HEK293 (cell line): ENCODE data around the gene CDH23.

Experiments
- CTCF ChIA-PET: fragments of 350-600 bp; formaldehyde crosslinking; extraction: SDS; loops from one replicate; lab custom pipeline; 2021; ENCODE audit warnings: antibody characterized with exemption; lab: Yijun Ruan, JAX
- POLR2A ChIA-PET: fragments of 300-600 bp; formaldehyde crosslinking; extraction: SDS; loops from one replicate; lab custom pipeline; 2020; ENCODE audit warnings: antibody characterized with exemption, inconsistent platforms; lab: Yijun Ruan, JAX
- H3K27ac ChIP-seq: fragments of 200-500 bp; sonication (Bioruptor generic); 2 replicates; pipeline ENCODE4 v1.5.1; 2014; ENCODE audit warnings: low read depth, low read length, control low read depth, inconsistent platforms; ENCODE audit errors: extremely low read depth
- H3K36me3 ChIP-seq, 2 experiments: fragments of 200-500 bp in 1 of 2; sonication (Bioruptor generic) in 1 of 2; 1 replicate in 1 of 2; 2 replicates in 1 of 2; pipeline ENCODE4 v1.5.1; 2014 to 2017; ENCODE audit warnings: inconsistent platforms in 2 of 2, low read length in 2 of 2; ENCODE audit not compliant: control insufficient read depth in 2 of 2, insufficient read depth in 1 of 2
- H3K4me1 ChIP-seq: fragments of 200-500 bp; sonication (Bioruptor generic); 2 replicates; pipeline ENCODE4 v1.5.1; 2014; ENCODE audit warnings: mild to moderate bottlenecking, low read length, inconsistent platforms; ENCODE audit not compliant: control insufficient read depth, insufficient read depth
- H3K4me3 ChIP-seq: 2 replicates; pipeline ENCODE4 v1.5.1; 2011; ENCODE audit warnings: low read depth, mild to moderate bottlenecking, control low read depth, low read length, moderate library complexity
- H3K9me3 ChIP-seq: fragments of 200-500 bp; sonication (Bioruptor generic); 2 replicates; pipeline ENCODE4 v1.5.1; 2014; ENCODE audit warnings: low read depth, low read length, inconsistent platforms; ENCODE audit not compliant: control insufficient read depth, insufficient read depth
- EGR2 ChIP-seq: fragments of 450-650 bp; formaldehyde crosslinking; IDR thresholded peaks from 2 replicates; pipeline ENCODE4 v1.5.1; 2016; ENCODE audit warnings: low read depth, missing biosample characterization, missing genetic modification characterization
- FEZF1 ChIP-seq: fragments of 450-650 bp; formaldehyde crosslinking; IDR thresholded peaks from 2 replicates; pipeline ENCODE4 v1.5.1; 2016; ENCODE audit warnings: missing biosample characterization, missing genetic modification characterization
- GLIS1 ChIP-seq: fragments of 450-650 bp; formaldehyde crosslinking; IDR thresholded peaks from 2 replicates; pipeline ENCODE4 v1.5.1; 2016; ENCODE audit warnings: missing biosample characterization, missing genetic modification characterization
- HOXA7 ChIP-seq: sonication (generic); formaldehyde crosslinking; IDR thresholded peaks from 2 replicates; pipeline ENCODE4 v1.8.1; 2022; ENCODE audit warnings: missing genetic modification reagents, borderline replicate concordance
- IKZF3 ChIP-seq: fragments of 450-650 bp; IDR thresholded peaks from 2 replicates; pipeline ENCODE4 v1.5.0; 2018; ENCODE audit warnings: missing biosample characterization, mild to moderate bottlenecking, missing genetic modification characterization, moderate library complexity
- OSR2 ChIP-seq: fragments of 450-650 bp; formaldehyde crosslinking; IDR thresholded peaks from 2 replicates; pipeline ENCODE4 v1.5.1; 2016; ENCODE audit warnings: missing biosample characterization, missing genetic modification characterization
- WT1 ChIP-seq: fragments of 450-650 bp; formaldehyde crosslinking; IDR thresholded peaks from 2 replicates; pipeline ENCODE4 v1.5.1; 2016; ENCODE audit warnings: missing biosample characterization, missing genetic modification characterization
- YY1 ChIP-seq: fragments of 450-650 bp; formaldehyde crosslinking; IDR thresholded peaks from 2 replicates; pipeline ENCODE4 v1.5.1; 2018; ENCODE audit warnings: missing biosample characterization, missing genetic modification characterization
- ZFP3 ChIP-seq: fragments of 450-650 bp; formaldehyde crosslinking; IDR thresholded peaks from 2 replicates; pipeline ENCODE4 v1.5.1; 2016; ENCODE audit warnings: low read depth, missing biosample characterization, missing genetic modification characterization
- ZNF155 ChIP-seq: fragments of 450-650 bp; formaldehyde crosslinking; IDR thresholded peaks from 2 replicates; pipeline ENCODE4 v1.5.1; 2016; ENCODE audit warnings: missing biosample characterization, missing genetic modification characterization
- ZNF184 ChIP-seq: fragments of 450-650 bp; IDR thresholded peaks from 2 replicates; pipeline ENCODE4 v1.5.1; 2018; ENCODE audit warnings: missing biosample characterization, mild to moderate bottlenecking, missing genetic modification characterization
- ZNF223 ChIP-seq: fragments of 450-650 bp; formaldehyde crosslinking; IDR thresholded peaks from 2 replicates; pipeline ENCODE4 v1.5.1; 2016; ENCODE audit warnings: missing biosample characterization, missing genetic modification characterization
- ZNF24 ChIP-seq: fragments of 450-650 bp; formaldehyde crosslinking; IDR thresholded peaks from 2 replicates; pipeline ENCODE4 v1.5.1; 2016; ENCODE audit warnings: missing biosample characterization, missing genetic modification characterization
- ZNF404 ChIP-seq: fragments of 450-650 bp; formaldehyde crosslinking; IDR thresholded peaks from 2 replicates; pipeline ENCODE4 v1.5.1; 2017; ENCODE audit warnings: missing biosample characterization, missing genetic modification characterization
- ZNF48 ChIP-seq: fragments of 450-650 bp; formaldehyde crosslinking; IDR thresholded peaks from 2 replicates; pipeline ENCODE4 v1.5.1; 2016; ENCODE audit warnings: missing biosample characterization, missing genetic modification characterization
- ZNF670 ChIP-seq: fragments of 450-650 bp; formaldehyde crosslinking; IDR thresholded peaks from 2 replicates; pipeline ENCODE4 v1.5.1; 2016; ENCODE audit warnings: missing biosample characterization, missing genetic modification characterization, low read depth
- ZNF707 ChIP-seq: fragments of 450-650 bp; formaldehyde crosslinking; IDR thresholded peaks from 2 replicates; pipeline ENCODE4 v1.5.1; 2016; ENCODE audit warnings: missing biosample characterization, missing genetic modification characterization
- ZNF76 ChIP-seq: fragments of 450-650 bp; formaldehyde crosslinking; IDR thresholded peaks from 2 replicates; pipeline ENCODE4; 2016; ENCODE audit warnings: low read depth, missing biosample characterization, missing genetic modification characterization, borderline replicate concordance
- TF ChIP-seq, protein P1 (sequence below): fragments of 450-650 bp; formaldehyde crosslinking; IDR thresholded peaks from 2 replicates; pipeline ENCODE4 v1.5.1; 2016; ENCODE audit warnings: missing biosample characterization, missing genetic modification characterization
- TF ChIP-seq, protein P2 (sequence below): fragments of 450-650 bp; formaldehyde crosslinking; IDR thresholded peaks from 2 replicates; pipeline ENCODE4 v1.5.1; 2016; ENCODE audit warnings: missing biosample characterization, missing genetic modification characterization
- TF ChIP-seq, protein P3 (sequence below): fragments of 450-650 bp; formaldehyde crosslinking; IDR thresholded peaks from 2 replicates; pipeline ENCODE4 v1.5.1; 2016; ENCODE audit warnings: missing biosample characterization, missing genetic modification characterization, low read depth
- TF ChIP-seq, protein P4 (sequence below): fragments of 450-650 bp; formaldehyde crosslinking; IDR thresholded peaks from 2 replicates; pipeline ENCODE4 v1.5.1; 2016; ENCODE audit warnings: missing biosample characterization, missing genetic modification characterization

Gene CDH23

DNA sequence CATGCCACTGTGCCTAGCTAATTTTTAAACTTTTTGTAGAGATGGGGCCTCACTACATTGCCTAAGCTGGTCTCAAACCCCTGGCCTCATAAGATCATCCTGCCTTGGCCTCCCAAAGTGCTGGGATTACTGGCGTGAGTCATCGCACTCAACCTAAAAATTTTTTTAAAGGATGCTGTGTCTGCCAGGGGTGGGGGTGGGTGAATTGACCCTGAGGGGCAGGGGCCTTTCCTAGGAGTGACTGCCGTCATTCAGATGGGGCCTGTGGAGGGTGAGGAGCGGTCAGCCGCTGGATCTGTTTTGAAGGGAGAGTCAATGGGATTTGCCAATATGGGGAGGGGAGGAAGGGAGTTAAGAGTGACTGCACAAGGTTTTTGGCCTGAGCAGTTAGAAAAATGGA, 233.4 kb downstream of the CDH23 start (continued):
- TF ChIP-seq, protein P1, sequence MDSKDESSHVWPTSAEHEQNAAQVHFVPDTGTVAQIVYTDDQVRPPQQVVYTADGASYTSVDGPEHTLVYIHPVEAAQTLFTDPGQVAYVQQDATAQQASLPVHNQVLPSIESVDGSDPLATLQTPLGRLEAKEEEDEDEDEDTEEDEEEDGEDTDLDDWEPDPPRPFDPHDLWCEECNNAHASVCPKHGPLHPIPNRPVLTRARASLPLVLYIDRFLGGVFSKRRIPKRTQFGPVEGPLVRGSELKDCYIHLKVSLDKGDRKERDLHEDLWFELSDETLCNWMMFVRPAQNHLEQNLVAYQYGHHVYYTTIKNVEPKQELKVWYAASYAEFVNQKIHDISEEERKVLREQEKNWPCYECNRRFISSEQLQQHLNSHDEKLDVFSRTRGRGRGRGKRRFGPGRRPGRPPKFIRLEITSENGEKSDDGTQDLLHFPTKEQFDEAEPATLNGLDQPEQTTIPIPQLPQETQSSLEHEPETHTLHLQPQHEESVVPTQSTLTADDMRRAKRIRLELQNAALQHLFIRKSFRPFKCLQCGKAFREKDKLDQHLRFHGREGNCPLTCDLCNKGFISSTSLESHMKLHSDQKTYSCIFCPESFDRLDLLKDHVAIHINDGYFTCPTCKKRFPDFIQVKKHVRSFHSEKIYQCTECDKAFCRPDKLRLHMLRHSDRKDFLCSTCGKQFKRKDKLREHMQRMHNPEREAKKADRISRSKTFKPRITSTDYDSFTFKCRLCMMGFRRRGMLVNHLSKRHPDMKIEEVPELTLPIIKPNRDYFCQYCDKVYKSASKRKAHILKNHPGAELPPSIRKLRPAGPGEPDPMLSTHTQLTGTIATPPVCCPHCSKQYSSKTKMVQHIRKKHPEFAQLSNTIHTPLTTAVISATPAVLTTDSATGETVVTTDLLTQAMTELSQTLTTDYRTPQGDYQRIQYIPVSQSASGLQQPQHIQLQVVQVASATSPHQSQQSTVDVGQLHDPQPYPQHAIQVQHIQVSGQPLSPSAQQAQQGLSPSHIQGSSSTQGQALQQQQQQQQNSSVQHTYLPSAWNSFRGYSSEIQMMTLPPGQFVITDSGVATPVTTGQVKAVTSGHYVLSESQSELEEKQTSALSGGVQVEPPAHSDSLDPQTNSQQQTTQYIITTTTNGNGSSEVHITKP (tag by site-specific recombination) = no peak
- TF ChIP-seq OSR2 (tag by site-specific recombination) = peak; percentile 24; the same call in 1 of the 2 replicates
- no peak for TF ChIP-seq ZNF76 (tag by site-specific recombination)
- 0 out of 2 replicates have a peak, but pooled peaks have one; percentile 29 for TF ChIP-seq WT1 (tag by site-specific recombination)
- no peak for TF ChIP-seq IKZF3 (tag by site-specific recombination)
- TF ChIP-seq ZNF184 (tag by site-specific recombination) = no peak
- TF ChIP-seq, protein P2, sequence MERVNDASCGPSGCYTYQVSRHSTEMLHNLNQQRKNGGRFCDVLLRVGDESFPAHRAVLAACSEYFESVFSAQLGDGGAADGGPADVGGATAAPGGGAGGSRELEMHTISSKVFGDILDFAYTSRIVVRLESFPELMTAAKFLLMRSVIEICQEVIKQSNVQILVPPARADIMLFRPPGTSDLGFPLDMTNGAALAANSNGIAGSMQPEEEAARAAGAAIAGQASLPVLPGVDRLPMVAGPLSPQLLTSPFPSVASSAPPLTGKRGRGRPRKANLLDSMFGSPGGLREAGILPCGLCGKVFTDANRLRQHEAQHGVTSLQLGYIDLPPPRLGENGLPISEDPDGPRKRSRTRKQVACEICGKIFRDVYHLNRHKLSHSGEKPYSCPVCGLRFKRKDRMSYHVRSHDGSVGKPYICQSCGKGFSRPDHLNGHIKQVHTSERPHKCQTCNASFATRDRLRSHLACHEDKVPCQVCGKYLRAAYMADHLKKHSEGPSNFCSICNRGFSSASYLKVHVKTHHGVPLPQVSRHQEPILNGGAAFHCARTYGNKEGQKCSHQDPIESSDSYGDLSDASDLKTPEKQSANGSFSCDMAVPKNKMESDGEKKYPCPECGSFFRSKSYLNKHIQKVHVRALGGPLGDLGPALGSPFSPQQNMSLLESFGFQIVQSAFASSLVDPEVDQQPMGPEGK (tag by site-specific recombination) = peak; percentile 16; the same call in 1 of the 2 replicates
- TF ChIP-seq GLIS1 = peak; percentile 56
- TF ChIP-seq, protein P3, sequence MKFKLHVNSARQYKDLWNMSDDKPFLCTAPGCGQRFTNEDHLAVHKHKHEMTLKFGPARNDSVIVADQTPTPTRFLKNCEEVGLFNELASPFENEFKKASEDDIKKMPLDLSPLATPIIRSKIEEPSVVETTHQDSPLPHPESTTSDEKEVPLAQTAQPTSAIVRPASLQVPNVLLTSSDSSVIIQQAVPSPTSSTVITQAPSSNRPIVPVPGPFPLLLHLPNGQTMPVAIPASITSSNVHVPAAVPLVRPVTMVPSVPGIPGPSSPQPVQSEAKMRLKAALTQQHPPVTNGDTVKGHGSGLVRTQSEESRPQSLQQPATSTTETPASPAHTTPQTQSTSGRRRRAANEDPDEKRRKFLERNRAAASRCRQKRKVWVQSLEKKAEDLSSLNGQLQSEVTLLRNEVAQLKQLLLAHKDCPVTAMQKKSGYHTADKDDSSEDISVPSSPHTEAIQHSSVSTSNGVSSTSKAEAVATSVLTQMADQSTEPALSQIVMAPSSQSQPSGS (tag by site-specific recombination) = no peak
- TF ChIP-seq ZNF223 (tag by site-specific recombination) = no peak
- no peak for TF ChIP-seq FEZF1 (tag by site-specific recombination)
- TF ChIP-seq, all 188 proteins: peak for 4

DNA sequence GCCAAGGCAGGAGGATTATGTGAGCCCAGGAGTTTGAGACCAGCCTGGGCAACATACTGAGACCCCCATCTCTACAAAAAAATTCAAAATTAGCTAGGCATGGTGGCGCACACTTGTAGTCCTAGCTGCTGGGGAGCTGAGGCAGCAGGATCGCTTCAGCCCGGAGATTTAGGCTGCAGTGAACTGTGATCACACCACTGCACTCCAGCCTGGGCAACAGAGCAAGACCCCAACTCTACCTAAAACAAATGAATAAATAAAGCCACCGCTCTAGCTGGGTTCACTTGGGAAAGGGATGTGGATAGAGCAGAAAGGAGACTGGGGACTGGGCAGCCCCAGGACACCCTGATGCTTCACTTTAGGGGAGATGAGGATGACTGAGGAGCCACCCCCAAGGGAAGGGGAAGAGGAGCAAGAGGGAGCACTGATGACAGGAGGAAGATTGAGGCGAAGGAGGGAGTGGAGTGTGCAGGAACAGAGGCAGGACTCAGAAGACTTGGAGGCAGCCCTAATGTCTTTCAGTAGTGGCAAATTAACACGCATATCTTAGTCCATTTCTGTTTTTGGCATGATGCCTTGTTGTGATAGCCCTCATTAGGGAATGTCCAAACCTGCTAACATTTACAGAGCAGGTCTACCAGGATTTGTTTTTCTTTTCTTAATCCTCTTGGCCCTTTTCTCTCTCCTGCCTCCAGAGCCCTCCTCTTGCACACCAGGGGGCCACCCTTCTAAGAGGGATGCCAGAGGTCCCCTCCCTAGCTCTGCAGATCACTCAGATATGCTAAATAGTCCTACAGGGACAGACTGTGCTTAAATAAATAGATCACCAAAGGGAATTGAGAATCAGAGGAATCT, 234.5 kb downstream of the CDH23 start:
- ChIA-PET CTCF (interaction anchor here (0.7 to 1.4 kb wide), 5 partner anchors 13 to 1759 kb away, joined by 3 to 4 read pairs (median 3); no protein-coding TSS in a partner anchor), POLR2A (no interaction called here)
- H3K4me1 ChIP-seq = peaks cover 3% of the 10 kb centered on the region; the same call in 1 of the 2 replicates
- no peak overlapping the region for H3K27ac ChIP-seq
- H3K36me3 ChIP-seq = no peaks in the 10 kb centered on the region
- no peaks in the 10 kb centered on the region for H3K9me3 ChIP-seq
- H3K4me3 ChIP-seq = no peak overlapping the region
- TF ChIP-seq EGR2 (tag by site-specific recombination) (no peak), ZNF707 (tag by site-specific recombination) (no peak), ZNF155 (no peak), ZFP3 (tag by site-specific recombination) (no peak), ZNF404 (tag by site-specific recombination) (no peak), ZNF670 (tag by site-specific recombination) (no peak), HOXA7 (CRISPR knock-in tag) (no peak), ZNF48 (no peak), ZNF24 (tag by site-specific recombination) (peak; percentile 24; the same call in 1 of the 2 replicates), YY1 (tag by site-specific recombination) (no peak)
- TF ChIP-seq, protein P4, sequence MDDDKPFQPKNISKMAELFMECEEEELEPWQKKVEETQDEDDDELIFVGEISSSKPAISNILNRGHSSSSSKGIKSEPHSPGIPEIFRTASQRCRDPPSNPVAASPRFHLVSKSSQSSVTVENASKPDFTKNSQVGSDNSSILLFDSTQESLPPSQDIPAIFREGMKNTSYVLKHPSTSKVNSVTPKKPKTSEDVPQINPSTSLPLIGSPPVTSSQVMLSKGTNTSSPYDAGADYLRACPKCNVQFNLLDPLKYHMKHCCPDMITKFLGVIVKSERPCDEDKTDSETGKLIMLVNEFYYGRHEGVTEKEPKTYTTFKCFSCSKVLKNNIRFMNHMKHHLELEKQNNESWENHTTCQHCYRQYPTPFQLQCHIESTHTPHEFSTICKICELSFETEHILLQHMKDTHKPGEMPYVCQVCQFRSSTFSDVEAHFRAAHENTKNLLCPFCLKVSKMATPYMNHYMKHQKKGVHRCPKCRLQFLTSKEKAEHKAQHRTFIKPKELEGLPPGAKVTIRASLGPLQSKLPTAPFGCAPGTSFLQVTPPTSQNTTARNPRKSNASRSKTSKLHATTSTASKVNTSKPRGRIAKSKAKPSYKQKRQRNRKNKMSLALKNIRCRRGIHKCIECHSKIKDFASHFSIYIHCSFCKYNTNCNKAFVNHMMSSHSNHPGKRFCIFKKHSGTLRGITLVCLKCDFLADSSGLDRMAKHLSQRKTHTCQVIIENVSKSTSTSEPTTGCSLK (tag by site-specific recombination) = no peak
